Suprapubic skin (tissue), 4 donors: ENCODE results near the gene SPEG.

Experiments used
- EP300 ChIP-seq: sonication (generic); formaldehyde crosslinking; IDR thresholded peaks from one replicate; pipeline ENCODE4 v1.6.1; 2017; ENCODE audit warnings: antibody characterized with exemption
- POLR2A ChIP-seq, 2 donors: fragments of 450-650 bp; IDR thresholded peaks; one replicate each; pipeline ENCODE4 v1.6.1; 2017; ENCODE audit warnings: antibody characterized with exemption in 2 of 2, mild to moderate bottlenecking in 2 of 2, moderate library complexity in 2 of 2
- POLR2AphosphoS5 ChIP-seq, 3 donors: sonication (generic); formaldehyde crosslinking; IDR thresholded peaks; one replicate each; pipeline ENCODE4 v1.6.1; 2017; ENCODE audit warnings: antibody characterized with exemption in 3 of 3
- TF ChIP-seq, protein P1 (sequence below), 2 donors: fragments of 200-600 bp in 1 of 2; fragments of 450-650 bp in 1 of 2; sonication (generic) in 1 of 2; IDR thresholded peaks; one replicate each; pipeline ENCODE4 v1.5.1; 2016 to 2019; ENCODE audit warnings: antibody characterized with exemption in 2 of 2, mild to moderate bottlenecking in 1 of 2, moderate library complexity in 1 of 2

DNA sequence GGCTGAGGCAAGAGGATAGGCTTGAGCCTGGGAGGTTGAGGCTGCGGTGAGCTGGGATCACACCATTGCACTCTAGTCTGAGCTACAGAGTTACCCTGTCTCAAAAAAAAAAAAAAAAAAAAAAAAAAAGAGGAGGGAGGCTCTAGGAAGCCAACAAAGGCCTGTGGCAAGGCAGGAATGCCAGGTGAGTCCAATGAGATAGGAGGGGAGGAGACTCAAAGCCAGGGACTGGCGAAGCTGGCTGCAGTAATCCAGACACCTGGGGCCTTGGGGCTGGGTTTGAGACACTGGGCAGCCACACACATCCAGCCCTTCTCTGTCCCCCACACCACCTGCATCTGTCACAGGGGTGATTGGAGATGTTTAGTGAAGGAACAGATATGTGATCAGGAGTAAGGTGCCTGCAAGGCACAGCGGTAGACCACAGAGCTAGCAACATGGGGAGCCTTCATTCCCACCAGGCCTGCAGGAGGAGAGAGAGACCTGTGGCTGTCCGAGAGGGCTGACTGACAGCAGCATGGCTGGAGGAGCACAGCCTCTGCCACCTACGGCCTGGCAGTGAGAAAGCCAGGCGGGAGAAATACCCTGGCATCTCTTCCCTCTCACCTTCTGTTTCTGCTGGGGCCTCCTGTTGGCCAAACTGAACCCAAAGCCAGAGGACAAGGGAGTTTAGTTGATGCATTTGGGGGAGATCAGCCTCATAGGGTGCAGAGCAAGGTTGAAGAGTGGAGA is 99.5 kb downstream of the SPEG start:
- no peak for TF ChIP-seq POLR2A (IDR thresholded peaks at IDR 0.05)
- TF ChIP-seq, protein P1, sequence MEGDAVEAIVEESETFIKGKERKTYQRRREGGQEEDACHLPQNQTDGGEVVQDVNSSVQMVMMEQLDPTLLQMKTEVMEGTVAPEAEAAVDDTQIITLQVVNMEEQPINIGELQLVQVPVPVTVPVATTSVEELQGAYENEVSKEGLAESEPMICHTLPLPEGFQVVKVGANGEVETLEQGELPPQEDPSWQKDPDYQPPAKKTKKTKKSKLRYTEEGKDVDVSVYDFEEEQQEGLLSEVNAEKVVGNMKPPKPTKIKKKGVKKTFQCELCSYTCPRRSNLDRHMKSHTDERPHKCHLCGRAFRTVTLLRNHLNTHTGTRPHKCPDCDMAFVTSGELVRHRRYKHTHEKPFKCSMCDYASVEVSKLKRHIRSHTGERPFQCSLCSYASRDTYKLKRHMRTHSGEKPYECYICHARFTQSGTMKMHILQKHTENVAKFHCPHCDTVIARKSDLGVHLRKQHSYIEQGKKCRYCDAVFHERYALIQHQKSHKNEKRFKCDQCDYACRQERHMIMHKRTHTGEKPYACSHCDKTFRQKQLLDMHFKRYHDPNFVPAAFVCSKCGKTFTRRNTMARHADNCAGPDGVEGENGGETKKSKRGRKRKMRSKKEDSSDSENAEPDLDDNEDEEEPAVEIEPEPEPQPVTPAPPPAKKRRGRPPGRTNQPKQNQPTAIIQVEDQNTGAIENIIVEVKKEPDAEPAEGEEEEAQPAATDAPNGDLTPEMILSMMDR (IDR thresholded peaks at IDR 0.05) = no peak
- TF ChIP-seq POLR2AphosphoS5 (IDR thresholded peaks at IDR 0.05) = no peak
- TF ChIP-seq EP300 = no peak
